HG03521 (cell line): Measurements from ENCODE around the gene BTN3A1.
"Not testable (repeated sequence)": the region's sequence is repeated elsewhere in the genome, so short reads cannot be mapped to it uniquely, and the experiment has no call there.

Experiments used
- ATAC-seq: cut with Tn5 transposase; IDR thresholded peaks from one replicate; pipeline ENCODE4 v1.9.1; 2021; ENCODE audit warnings: mild to moderate bottlenecking, moderate library complexity; ENCODE audit not compliant: unreplicated experiment

BTN3A1 gene

DNA sequence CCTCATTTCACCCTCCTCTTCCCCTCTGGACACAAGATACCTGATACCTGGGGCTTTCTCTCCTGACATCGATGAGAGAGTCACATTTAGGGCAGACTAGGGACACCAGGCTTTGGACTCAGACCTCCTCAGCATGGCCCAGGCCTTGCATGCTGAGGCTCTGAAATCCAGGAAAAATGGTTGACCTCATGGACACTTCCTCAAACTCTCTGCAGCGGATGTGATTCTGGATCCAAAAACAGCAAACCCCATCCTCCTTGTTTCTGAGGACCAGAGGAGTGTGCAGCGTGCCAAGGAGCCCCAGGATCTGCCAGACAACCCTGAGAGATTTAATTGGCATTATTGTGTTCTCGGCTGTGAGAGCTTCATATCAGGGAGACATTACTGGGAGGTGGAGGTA lies 10.9 kb downstream of the BTN3A1 start:
- no peak for ATAC-seq

- no peak for ATAC-seq
Observed at GRCh38 chr6:26414281-26414680, 12.2 kb downstream of the BTN3A1 start.

DNA sequence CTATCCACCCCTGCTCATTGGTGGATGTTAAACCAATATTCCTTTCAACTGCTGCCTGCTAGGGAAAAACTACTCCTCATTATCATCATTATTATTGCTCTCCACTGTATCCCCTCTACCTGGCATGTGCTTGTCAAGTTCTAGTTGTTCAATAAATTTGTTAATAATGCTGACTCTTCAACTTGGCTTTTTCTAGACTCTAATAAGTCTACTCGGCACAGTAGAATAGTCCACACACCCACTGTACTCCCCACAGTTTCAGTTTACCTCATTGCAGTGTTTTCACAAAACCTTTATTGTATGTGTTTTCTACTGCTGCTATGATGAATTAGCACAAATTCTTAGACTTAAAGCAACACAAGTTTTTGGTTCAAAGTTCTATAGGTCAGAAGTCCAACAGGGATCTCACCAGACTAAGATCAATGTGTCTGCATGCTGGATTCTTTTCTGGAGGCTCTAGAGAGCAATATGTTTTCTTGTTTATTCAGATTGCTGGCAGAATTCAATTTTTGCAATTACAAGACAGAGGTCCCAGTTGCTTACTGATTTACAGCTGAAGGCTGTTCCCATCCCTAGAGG lies 13.1 kb downstream of the BTN3A1 start:
- ATAC-seq: no peak

DNA sequence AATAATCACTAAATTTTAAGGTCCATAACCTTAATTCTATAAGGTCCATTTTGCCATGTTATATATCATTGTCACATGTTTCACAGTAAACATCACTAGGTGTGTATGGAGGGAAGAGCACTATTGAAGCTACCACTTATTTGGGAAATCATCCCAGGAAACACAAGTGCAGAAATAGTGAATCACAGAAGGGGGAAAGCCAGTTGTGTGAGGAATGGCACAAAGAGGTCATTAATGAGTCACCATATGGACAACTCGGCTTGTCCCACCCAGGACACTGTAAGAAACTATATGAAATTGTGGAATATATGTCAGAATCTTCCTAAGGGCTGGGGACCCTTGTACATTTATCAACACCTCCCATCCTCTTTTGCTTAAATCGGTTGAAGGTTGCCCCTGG lies 13.7 kb downstream of the BTN3A1 start:
- no peak for ATAC-seq

DNA sequence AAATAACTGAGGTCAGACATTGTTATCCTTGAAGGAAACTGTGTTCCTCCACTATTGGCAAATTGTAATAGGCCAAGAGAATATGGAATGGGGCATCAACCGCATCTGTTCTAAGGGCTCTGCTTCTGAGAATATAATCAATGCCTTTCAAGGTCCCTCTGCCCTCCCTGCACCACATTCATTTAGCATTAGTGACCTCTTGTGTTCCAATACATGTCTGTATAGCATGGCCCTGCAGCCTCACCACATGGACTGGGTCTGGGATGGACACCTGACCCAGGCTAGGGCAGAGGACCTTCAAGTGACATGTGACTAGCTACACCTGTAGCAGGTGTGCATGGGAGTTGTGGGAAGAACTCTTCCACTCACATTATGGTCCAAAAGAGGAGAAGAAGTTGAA lies 14.2 kb downstream of the BTN3A1 start:
- ATAC-seq: no peak

- ATAC-seq: not testable (repeated sequence)
Observed at GRCh38 chr6:26418077-26418476, 16.0 kb downstream of the BTN3A1 start.

GRCh38 chr6:26418795-26419194 lies 16.7 kb downstream of the BTN3A1 start:
- ATAC-seq: not testable (repeated sequence)

GRCh38 chr6:26420688-26421171 lies 18.7 kb downstream of the BTN3A1 start:
- ATAC-seq: no peak

DNA sequence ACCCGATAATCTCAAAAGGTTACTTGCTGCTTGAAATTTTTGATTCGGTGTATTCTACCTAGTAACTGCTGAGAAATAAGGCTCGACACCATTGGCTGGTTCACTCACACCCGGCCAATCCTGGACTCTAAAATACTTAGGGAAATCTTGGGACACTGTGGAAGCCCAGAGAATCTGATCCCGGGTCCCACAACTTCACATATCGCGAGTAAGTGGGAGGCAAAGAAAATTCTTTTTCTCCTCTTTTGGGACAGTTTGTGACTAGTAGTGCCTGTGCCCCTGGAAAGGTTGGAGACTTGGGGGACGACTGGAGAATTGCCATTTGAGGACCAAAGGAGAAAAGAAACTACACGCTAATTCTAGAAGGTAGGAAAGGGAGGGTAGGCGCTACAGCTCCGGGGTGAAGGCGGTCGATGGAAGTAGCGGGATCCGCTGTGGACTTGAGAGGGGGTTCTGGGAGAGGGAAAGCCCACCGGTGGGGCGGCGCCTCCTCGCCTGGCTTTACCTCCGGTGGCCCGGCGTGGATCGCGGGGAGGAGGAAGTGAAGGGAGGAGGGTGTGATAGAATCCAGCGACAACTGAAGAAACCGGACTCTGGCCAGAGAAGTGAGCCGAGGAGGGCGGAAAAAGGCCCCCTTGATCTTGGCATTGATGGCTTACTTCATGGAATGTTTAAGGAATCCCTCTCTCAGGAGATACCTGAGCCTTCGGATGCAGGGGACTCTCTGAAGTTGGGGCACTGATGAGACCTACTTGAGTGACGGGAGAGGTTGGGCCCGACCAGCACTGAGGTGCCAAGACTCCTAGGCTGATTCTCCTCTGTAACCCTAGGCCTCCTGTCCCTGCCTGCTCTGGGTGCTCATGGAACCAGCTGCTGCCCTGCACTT lies 19.4 kb downstream of the BTN3A1 start:
- ATAC-seq: peak; percentile 81

GRCh38 chr6:26422329-26422728 lies 20.3 kb downstream of the BTN3A1 start:
- no peak for ATAC-seq

DNA sequence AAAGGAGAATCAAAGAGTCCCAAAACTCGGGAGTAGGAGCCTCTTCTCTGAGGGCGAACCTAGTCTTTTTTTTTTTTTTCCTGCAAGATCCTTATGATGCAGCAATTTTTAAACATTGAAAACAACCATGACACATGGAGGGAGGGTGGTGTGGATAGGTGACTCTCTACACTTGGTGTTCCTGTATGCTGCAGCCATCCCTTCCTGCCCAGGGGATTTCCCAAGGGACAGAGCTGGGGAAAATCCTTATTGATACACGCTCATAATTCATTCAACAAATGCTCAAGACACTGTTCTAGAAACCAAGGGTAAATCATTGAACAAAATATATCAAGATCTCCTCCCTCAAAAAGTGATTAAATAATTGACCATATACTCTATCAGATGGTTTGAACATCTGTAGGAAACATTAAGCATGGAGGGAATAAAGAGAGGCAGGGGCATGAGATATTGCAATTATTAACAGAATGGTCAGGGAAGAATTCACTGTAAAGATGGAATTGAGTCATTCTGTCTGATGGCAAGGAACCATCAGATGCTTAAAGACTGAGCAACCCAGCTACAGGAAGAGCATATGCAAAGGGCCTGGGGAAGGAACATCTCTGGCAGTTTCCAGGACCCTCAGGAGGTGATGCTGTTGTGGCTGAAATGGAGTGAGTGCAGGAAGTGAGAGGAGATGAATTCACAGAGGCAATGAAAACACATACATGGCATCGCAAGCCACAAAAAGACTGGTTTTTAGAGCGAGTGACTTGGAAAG lies 24.8 kb downstream of the BTN3A1 start:
- no peak for ATAC-seq

- no peak for ATAC-seq
Observed at GRCh38 chr6:26427451-26427809, 25.4 kb downstream of the BTN3A1 start.

GRCh38 chr6:26428206-26428605 lies 26.1 kb downstream of the BTN3A1 start:
- no peak for ATAC-seq

- no peak for ATAC-seq
Observed at GRCh38 chr6:26430787-26431186, 28.7 kb downstream of the BTN3A1 start.

DNA sequence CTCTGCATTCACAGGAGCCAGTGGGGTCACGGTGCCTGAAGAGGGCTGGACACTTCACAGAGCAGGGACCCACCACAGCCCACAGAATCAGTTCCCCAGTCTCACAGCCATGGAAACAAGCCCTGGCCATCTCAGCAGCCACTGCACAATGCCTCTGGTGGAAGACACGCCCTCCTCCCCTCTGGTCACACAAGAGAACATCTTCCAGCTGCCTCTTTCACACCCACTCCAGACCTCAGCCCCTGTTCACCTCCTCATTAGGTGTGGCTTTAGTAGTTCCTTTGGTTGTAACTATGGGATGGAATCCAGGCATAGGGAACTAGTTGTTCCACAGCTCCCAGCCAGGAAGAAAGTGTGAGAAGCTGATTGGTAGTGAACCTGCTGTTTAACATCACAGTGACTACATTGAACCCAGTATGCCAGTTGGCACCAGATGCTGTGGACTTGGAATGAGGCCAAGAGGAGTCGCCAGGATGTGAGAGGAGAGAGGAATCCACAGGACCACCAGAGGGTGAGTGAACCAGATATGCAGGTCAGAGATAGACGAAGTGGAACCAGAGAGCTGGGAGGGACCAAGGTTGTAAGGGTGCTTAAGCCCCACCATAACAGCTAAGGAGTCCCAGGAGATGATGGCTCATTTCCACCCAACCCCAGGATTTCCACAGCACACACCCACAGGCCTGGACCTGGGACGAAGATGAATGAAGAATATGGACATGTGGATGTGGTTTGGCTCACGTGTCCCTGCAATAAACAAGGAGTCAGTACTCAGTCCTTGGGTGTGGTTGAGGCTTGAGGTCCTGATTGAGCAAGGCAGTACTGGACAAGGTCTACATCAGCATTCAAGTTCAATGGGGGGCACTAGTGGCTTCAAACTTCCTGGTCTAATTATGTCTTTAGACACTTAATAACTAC lies 29.4 kb downstream of the BTN3A1 start:
- no peak for ATAC-seq

DNA sequence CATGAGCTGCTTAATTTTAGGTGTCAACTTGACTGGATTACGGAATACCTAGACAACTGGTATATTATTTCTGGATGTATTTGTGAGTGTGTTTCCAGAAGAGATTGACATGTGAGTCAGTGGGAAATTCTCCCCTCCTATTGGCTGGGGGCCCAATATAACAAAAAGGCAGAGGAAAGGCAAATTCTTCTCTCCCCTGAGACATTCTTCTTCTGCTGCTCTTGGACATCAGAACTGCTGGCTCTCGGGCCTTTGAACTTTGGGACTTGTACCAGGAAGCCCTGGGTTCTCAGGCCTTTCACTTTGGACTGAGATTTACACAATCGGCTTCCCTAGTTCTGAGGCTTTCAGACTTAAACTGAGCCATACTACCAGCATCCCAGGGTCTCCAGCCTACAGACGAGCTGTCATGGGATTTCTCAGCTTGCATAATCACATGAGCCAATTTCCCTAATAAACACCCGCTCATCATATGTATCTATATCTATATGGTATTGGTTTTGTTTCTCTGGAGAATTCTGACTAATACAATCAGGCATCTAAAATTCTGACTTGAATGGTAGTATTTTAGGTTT lies 30.6 kb downstream of the BTN3A1 start:
- ATAC-seq: no peak

DNA sequence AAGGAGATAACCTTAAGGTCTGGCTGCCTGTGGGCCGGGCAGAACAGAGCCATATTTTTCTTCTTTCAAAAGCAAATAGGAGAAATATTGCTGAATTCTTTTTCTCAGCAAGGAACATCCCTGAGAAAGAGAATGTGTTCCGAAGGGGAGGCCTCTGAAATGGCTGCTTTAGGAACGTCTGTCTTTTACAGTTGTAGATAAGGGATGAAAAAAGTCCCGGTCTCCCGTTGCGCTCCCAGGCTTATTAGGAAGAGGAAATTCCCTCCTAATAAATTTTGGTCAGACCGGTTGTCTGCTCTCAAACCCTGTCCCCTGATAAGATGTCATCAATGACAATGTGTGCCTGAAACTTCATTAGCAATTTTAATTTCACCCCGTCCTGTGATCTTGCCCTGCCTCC lies 31.6 kb downstream of the BTN3A1 start:
- ATAC-seq: not testable (repeated sequence)

- ATAC-seq: no peak
Observed at GRCh38 chr6:26436018-26436417, 33.9 kb downstream of the BTN3A1 start.

DNA sequence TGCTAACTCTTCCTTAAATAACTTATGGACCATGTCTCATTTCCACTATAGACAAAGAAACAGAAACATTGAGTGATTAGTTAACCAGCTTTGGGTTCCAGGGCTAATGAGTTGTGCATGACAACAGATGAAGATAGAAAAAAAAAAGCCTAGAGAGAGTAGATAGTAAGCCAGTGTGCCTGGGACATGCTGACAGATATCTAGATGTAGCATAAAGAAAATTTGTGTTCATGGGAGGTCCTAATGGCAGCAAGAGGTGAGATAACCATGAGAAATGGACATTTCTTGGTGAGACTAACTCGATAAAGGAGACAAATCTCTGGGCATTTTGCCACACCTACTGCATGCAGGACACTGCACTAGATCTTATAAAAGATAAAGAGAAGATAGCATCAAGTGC lies 35.5 kb downstream of the BTN3A1 start:
- ATAC-seq: no peak

- no peak for ATAC-seq
Observed at GRCh38 chr6:26438000-26438399, 35.9 kb downstream of the BTN3A1 start.
